ENCODE results near the gene ANXA6.

Gene ANXA6

GRCh38 chr5:151062405-151063141 lies 95.0 kb downstream of the ANXA6 start:
- no peak for TF ChIP-seq CTCF (IDR thresholded peaks at IDR 0.05; ENCODE audit: control extremely low read depth, extremely low read depth, low read depth, missing control alignments)
- DNase-seq (ENCODE audit: extremely low spot score) = no peak
- CTCF ChIA-PET = interaction anchor here (1.4 to 6.7 kb wide), 8 partner anchors 10 to 102 kb away, joined by 3 to 67 read pairs (median 4); no protein-coding TSS in a partner anchor
- POLR2A ChIA-PET = interaction anchor here (1.2 kb wide), 1 partner anchor 95 kb away, joined by 3 read pairs; the partner anchor contains the start of gene ANXA6

- no peak for TF ChIP-seq CTCF (IDR thresholded peaks at IDR 0.05; ENCODE audit: control extremely low read depth, extremely low read depth, low read depth, missing control alignments)
- ChIA-PET CTCF (interaction anchor here (0.9 to 6.7 kb wide), 7 partner anchors 8 to 105 kb away, joined by 3 to 67 read pairs (median 7); no protein-coding TSS in a partner anchor), POLR2A (interaction anchor here (1.1 to 1.2 kb wide), 2 partner anchors 8 to 192 kb away, joined by 4 to 8 read pairs; partner anchors contain the start of gene GM2A)
- DNase-seq (ENCODE audit: extremely low spot score) = no peak
These were observed 96.8 kb downstream of the ANXA6 start for GRCh38 chr5:151060742-151061141.

DNA sequence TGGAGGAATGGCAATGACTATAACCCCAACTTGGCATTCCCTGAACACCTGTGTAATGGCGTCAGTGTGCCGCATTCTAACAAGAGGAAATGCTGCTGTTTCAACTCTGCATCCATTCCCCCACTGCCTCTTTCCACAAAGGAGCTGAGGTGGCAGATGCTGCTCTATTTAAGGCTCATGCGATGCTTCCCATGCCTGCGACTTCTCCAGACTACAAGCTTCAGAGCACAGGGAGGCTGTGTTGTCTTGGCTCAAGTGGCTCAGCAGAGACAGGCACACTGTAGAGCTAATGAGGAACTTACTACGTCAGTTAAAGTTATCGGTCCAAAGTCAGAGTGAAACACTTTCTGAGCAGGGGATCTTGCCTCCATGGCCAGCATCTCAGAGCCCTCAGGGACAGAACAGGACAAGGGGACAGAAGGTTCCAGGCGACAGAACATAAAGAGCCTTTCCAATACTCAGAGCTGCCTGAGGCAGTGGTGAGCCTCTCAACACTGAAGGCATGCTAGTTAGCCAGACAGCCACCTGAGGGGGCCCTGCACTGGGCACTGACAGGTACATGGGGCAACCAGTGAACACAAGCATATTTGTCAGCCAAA lies 98.6 kb downstream of the ANXA6 start:
- no peak for DNase-seq (ENCODE audit: extremely low spot score)
- TF ChIP-seq CTCF (IDR thresholded peaks at IDR 0.05; ENCODE audit: control extremely low read depth, extremely low read depth, low read depth, missing control alignments) = peak; percentile 2
- POLR2A ChIA-PET = interaction anchor here (0.6 to 1.2 kb wide), 3 partner anchors 10 to 591 kb away, joined by 3 to 4 read pairs (median 3); no protein-coding TSS in a partner anchor
- CTCF ChIA-PET = interaction anchor here (0.8 to 6.7 kb wide), 7 partner anchors 9 to 106 kb away, joined by 3 to 67 read pairs (median 8); no protein-coding TSS in a partner anchor

DNA sequence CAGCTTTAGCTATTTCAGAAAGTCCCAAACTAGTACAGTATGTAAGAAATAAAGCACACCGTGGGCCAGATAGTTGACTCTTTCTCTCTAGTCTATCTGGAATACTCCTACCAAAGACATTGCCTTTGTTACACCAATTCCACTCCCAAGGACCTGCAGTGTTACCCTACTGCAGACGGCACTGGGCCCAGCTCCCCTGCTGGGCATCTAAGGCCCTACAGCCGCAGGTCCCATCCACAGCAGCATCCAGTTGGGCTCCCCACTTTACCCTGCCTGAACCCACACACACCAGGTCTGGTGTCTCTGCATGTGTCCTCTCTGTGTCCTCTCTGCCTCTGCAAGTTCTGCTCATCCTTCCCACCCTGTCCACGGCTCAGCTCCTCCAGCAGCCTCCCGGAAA lies 99.3 kb downstream of the ANXA6 start:
- TF ChIP-seq CTCF (IDR thresholded peaks at IDR 0.05; ENCODE audit: control extremely low read depth, extremely low read depth, low read depth, missing control alignments) = no peak
- DNase-seq (ENCODE audit: extremely low spot score) = no peak
- CTCF ChIA-PET = interaction anchor here (0.9 to 6.7 kb wide), 8 partner anchors 8 to 109 kb away, joined by 3 to 67 read pairs (median 6); no protein-coding TSS in a partner anchor
- POLR2A ChIA-PET = interaction anchor here (0.6 to 1.2 kb wide), 2 partner anchors 10 to 61 kb away, joined by 3 read pairs; no protein-coding TSS in a partner anchor

DNA sequence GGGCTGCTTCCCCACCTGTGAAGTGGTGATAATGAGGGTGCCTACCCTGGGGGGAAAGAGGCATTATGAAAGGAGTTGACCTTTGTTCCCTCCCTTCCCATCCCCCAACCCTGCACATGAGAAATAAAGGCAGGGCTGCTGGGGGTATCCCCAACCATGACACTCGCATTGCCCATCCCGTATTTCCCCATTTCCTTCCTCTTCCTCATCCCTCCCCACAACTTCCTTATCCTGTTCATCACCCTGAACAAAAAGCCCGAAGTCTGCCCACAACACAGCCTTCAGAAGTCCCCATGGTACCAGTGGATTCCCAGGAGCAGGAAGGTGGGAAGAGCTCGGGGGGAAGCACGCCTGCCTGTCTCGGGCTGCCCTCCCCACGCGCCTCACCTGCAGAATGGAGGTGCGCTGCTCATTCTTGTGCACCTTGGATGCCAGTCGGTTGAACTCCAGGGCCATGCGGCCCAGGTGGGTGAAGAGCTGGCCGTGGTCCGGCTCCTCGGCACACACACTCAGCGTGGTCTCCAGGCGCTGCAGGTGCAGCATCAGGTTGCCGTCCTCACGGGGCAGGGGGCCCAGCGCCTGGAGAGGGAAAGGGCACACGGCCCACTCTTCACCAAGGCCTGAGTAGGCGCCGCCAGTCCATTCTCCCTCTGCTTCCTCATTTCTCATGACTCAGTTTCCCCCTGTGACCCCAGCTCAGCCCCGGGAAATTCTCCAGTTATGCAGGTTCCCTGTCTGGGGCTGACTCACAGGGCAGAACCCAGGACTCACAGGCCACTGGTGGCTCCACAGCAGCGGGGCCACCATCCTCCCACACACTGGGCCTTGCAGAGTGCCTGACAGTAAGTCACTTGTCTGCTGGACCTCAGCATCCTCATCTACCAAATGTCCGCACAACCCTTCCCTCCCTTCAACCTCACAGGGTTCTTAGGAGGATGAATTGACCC lies 100.9 kb downstream of the ANXA6 start:
- no peak for TF ChIP-seq CTCF (IDR thresholded peaks at IDR 0.05; ENCODE audit: control extremely low read depth, extremely low read depth, low read depth, missing control alignments)
- DNase-seq (ENCODE audit: extremely low spot score) = no peak
- ChIA-PET CTCF (no interaction called here), POLR2A (interaction anchor here (0.6 kb wide), 1 partner anchor 72 kb away, joined by 3 read pairs; no protein-coding TSS in a partner anchor)
